Measurements from ENCODE around the gene AIRE. TPM values are rescaled to one million over a fixed set of nuclear protein-coding genes. Genes with fewer than 3 reads are reported as not detected.

The AIRE gene
- polyA plus RNA-seq, 1 experiment, result not detected

DNA sequence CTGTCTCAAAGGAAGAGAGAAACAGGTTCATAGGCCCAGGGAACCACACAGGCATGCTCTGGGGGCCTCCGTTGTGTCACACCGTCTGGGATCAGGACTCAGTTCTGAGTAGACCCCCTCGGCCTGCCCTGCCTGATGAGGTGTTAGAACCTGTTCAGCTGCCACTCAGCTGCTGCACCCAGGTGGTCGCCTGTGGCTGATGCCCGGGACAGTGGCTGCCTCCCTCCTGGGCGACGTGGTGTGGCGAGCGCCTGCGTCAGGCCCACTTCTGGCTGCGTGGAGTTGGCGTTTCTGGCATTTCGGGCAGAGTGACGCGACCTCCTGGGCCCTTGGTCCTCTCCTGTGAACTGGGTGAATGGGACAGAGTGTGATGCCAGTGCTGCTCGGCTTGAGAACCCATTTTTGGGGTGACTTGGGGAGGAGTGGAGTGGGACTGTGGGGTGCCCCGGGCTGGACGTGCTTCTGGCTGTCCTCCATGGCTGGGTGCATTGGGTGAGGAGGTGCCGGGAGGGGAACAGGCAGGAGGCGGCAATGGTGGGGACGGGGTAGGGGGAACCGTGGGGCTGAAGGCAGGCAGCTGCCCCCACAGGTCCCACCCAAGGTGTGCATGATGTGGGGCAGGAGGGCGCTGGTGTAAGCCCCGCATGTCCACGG, 42.7 kb downstream of the AIRE start:
- no peaks in the 10 kb centered on the region for H3K27me3 ChIP-seq (ENCODE audit: control insufficient read depth, insufficient read depth, low read length)
- H3K27ac ChIP-seq (ENCODE audit: low read depth, low read length), result no peak overlapping the region
- CTCF ChIA-PET, result no interaction called here
- no peak overlapping the region for H3K4me3 ChIP-seq (ENCODE audit: low read depth, low read length)
- TF ChIP-seq, protein P1, sequence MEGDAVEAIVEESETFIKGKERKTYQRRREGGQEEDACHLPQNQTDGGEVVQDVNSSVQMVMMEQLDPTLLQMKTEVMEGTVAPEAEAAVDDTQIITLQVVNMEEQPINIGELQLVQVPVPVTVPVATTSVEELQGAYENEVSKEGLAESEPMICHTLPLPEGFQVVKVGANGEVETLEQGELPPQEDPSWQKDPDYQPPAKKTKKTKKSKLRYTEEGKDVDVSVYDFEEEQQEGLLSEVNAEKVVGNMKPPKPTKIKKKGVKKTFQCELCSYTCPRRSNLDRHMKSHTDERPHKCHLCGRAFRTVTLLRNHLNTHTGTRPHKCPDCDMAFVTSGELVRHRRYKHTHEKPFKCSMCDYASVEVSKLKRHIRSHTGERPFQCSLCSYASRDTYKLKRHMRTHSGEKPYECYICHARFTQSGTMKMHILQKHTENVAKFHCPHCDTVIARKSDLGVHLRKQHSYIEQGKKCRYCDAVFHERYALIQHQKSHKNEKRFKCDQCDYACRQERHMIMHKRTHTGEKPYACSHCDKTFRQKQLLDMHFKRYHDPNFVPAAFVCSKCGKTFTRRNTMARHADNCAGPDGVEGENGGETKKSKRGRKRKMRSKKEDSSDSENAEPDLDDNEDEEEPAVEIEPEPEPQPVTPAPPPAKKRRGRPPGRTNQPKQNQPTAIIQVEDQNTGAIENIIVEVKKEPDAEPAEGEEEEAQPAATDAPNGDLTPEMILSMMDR (IDR thresholded peaks at IDR 0.05; ENCODE audit: low read depth, low read length), result no peak
- DNase-seq (ENCODE audit: low read depth, low spot score), result no peak
- peaks cover 7% of the 10 kb centered on the region; the same call in 1 of the 2 replicates for H3K9me3 ChIP-seq (ENCODE audit: control insufficient read depth, insufficient read depth, low read length)
- POLR2A ChIA-PET, result interaction anchor here (0.6 kb wide), 1 partner anchor 21 kb away, joined by 3 read pairs; no protein-coding TSS in a partner anchor

DNA sequence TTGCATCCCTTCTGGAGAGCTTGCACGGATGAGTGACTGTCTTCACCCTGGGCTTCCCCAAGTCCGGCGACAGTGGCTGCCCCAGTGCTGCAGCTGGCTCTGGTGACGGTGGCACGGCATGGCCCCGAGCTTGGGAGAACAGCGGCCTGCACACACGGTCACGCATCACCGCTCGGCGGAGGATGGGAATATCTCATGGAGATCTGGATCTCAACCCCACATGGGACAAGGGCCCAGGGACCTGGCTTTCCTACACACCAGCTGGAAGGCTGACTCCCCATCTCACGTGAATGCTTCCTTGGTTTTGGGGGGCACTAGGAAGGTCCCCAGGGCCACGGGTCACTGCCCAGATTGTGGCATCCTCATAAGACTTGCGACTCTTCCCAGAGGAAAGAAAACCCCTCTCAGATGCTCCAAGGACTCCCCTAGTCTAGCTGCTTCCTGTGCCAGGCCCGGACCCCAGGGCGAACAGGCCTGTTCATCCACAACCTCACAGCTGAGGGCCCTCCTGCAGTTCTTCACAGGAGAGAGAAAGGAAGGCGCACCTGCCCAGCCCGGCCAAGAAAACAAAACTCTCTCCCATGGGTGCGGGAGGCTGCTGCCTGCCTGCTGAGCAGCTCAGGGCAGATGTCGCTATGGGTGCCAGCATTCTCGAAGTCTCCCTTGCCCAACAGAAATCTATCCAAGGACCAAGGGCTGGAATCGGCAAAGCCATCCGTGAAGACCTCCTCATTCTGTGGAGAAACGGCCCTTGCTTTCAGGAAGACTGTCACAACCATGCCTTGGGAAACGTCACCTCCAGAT, 43.6 kb downstream of the AIRE start:
- Histone ChIP-seq H3K27ac (ENCODE audit: low read depth, low read length) (no peak overlapping the region), H3K4me3 (ENCODE audit: low read depth, low read length) (no peak overlapping the region), H3K9me3 (ENCODE audit: control insufficient read depth, insufficient read depth, low read length) (peaks cover 7% of the 10 kb centered on the region; the same call in 1 of the 2 replicates), H3K27me3 (ENCODE audit: control insufficient read depth, insufficient read depth, low read length) (no peaks in the 10 kb centered on the region)
- DNase-seq (ENCODE audit: low read depth, low spot score), result no peak
- ChIA-PET POLR2A (no interaction called here), CTCF (no interaction called here)
- TF ChIP-seq, protein P1 (IDR thresholded peaks at IDR 0.05; ENCODE audit: low read depth, low read length), result no peak

DNA sequence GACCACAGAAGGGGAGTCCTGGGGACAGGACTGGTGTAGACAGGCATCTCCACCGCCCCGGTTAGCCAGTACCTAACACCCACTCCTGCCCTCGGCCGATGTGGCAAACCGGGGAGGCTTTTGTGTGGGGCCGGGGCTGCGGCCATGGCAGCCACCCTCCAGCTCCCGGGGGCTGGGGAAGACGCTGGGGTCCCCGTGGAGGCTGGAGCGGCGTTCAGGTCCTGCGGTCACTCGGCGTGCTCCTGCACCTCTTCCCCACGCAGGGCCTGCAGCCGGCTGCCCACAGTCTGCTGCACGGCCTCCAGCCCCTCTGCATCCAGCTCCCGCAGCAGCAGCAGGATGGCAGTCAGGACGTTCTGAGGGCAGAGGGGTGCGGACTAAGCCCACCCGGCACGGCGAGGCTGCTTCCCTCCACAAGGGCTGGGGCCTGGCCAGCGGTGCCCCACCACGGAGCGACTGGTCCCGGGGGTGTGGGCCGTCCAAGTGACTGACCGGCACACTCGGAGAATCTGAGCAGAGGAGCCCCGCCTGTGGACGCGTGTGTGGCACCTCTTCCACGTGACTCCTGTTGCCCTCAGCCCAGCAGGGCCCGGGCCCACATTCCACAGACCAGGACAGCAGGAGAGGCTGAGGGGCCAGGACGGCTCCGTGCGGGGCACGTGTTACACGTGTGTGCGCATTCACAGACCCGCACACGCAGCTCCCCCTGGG, 44.5 kb downstream of the AIRE start:
- TF ChIP-seq, protein P1 (IDR thresholded peaks at IDR 0.05; ENCODE audit: low read depth, low read length), result no peak
- Histone ChIP-seq H3K9me3 (ENCODE audit: control insufficient read depth, insufficient read depth, low read length) (peaks cover 7% of the 10 kb centered on the region; the same call in 1 of the 2 replicates), H3K4me3 (ENCODE audit: low read depth, low read length) (no peak overlapping the region), H3K27ac (ENCODE audit: low read depth, low read length) (no peak overlapping the region), H3K27me3 (ENCODE audit: control insufficient read depth, insufficient read depth, low read length) (no peaks in the 10 kb centered on the region)
- ChIA-PET POLR2A (no interaction called here), CTCF (no interaction called here)
- no peak for DNase-seq (ENCODE audit: low read depth, low spot score)

DNA sequence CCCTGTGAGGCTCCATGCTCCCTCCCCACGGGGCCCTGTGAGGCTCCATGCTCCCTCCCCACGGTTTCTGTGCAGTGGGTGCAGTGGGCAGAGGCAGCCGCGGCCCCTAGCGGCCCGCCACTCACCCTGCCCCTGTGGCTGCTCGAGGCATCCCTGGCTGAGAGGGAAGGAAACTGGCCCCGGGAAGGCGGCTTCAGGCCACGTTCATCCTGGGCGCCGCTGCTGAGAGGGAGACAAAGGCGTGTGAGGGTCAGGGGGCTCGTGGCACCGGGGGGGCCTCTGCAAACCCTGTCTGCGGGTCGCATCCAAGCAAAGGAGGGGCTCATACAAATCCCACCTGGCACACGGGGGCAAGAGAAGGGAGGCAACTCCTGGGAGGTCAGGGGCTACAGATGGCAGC, 45.0 kb downstream of the AIRE start:
- Histone ChIP-seq H3K27me3 (ENCODE audit: control insufficient read depth, insufficient read depth, low read length) (no peaks in the 10 kb centered on the region), H3K9me3 (ENCODE audit: control insufficient read depth, insufficient read depth, low read length) (peaks cover 7% of the 10 kb centered on the region; the same call in 1 of the 2 replicates), H3K4me3 (ENCODE audit: low read depth, low read length) (no peak overlapping the region), H3K27ac (ENCODE audit: low read depth, low read length) (no peak overlapping the region)
- TF ChIP-seq, protein P1 (IDR thresholded peaks at IDR 0.05; ENCODE audit: low read depth, low read length), result no peak
- ChIA-PET CTCF (no interaction called here), POLR2A (no interaction called here)
- DNase-seq (ENCODE audit: low read depth, low spot score), result no peak
